ENCODE results near the gene SLC9A3. TPM values are rescaled to one million over a fixed set of nuclear protein-coding genes. Genes with fewer than 3 reads are reported as not detected.
A peak's percentile ranks its signal among the peaks of the same experiment; 100 is the strongest.

Gene SLC9A3
- 1 to 10 TPM in 1 of 3 donors, under 1 TPM in 2; 0.61 to 1.1 (median 0.73) TPM for total RNA-seq
- 1.1 TPM for total RNA-seq (2013)

DNA sequence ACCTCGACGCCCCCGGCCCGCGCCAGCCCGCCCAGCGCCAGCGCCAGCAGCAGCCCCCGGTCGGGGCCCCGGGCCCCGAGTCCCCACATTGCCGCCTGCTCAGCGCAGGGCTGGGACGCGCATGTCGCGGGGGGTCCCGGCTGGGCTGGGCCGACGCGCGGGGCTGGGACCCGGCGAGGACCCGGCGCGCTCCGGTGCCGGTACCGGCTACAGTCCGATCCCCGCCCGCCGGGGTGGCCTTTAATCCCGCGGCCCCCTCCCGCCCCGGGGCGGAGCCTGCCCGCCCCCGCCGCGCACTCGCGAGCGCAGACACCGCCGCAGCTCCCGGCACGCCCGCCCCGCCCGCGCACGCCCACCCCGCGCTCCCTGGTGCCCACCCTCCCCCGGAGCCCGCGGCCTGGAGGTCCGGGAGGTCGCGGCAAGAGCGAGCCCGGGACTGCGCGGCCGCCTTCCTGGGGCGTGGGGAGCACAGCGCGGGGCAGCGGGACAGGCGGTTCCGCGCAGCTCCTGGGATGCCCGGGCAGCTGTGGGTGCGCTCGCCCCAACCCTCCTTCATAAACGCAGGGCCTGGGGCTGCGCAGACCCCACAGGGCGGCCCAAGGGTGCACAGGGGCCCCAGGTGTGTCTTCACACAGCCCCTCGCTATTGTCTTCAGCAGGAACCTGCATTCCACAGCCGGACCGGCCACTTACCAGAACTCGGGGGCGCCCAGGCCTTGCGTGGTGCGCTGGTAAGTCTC is at the start of gene SLC9A3:
Gene SLC9A3, minus strand, starts transcription at position 216 of the 739 bp plus-strand sequence.
- H3K36me3 Mint-ChIP-seq = no peaks in the 10 kb centered on the region
- peaks cover 15 to 33% of the 10 kb centered on the region in 2 donors for H3K4me1 Mint-ChIP-seq
- Histone ChIP-seq H3K9me3 (ENCODE audit: control insufficient read depth, insufficient read depth, low read length) (no peaks in the 10 kb centered on the region), H3K4me3 (ENCODE audit: low read length) (no peak within 1 kb of the TSS), H3K27ac (ENCODE audit: low read length) (no peak within 1 kb of the TSS), H3K36me3 (ENCODE audit: control insufficient read depth, insufficient read depth, low read length) (no peaks in the 10 kb centered on the region), H3K27me3 (ENCODE audit: control insufficient read depth, insufficient read depth, low read length) (peaks cover 41% of the 10 kb centered on the region), H3K4me1 (ENCODE audit: control insufficient read depth, insufficient read depth, low read length) (peaks cover 27% of the 10 kb centered on the region)
- ATAC-seq (no peak), DNase-seq (no peak)
- H3K27ac Mint-ChIP-seq = no peak within 1 kb of the TSS
- peaks cover 15 to 41% of the 10 kb centered on the region in 2 donors for H3K27me3 Mint-ChIP-seq (ENCODE audit: low read depth in 2 of 2)
- peak within 1 kb of the TSS; percentile 63 for H3K4me3 Mint-ChIP-seq
- no peaks in the 10 kb centered on the region for H3K9me3 Mint-ChIP-seq
- intact Hi-C loops (cut with micrococcal nuclease) = no loop called here
- no peak for TF ChIP-seq CTCF (IDR thresholded peaks at IDR 0.05)
- WGBS (ENCODE audit: insufficient coverage) = 5% methylated on average over 89 of the region's 89 CpGs

DNA sequence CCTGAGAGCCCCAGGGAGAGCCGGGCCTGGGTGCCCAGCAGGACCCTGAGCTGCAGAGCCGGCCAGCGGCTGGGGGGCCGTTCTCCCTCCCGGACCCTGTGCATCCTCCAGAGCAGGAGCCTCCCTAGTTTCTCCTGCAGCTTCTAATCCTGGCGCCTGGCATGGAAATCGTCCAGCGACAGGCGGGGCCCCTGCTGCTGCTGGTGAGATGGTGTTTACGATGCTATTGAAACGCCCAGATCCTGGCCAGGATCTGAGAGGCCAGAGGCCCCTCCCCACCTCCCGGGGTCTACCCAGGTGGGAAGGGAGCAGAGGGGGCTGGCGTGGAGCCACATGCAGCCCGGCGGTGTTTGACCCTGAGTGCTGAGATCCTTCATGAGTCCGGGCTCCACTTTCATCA is 49.7 kb upstream of the SLC9A3 start:
- ATAC-seq = no peak

DNA sequence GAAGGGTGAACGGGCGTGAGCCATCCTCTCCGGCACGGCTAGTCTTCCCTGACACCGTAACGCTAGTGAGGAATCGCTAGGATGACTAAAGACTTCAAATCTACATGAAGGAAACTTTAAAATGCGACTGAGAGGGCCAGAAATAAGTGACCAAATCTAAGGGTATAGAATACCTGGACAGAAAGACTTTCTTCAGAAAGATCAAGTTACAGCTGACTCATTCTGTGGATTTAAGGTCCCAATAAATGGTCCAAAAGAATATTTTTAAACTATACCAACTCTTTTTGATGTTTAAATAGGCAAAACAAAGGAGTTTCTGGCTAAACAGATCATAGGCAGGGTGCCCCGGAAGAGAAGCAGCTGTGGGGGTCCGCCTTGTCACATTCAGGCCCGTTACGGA is 49.0 kb upstream of the SLC9A3 start:
- Histone ChIP-seq H3K4me1 (ENCODE audit: control insufficient read depth, insufficient read depth, low read length) (no peaks in the 10 kb centered on the region), H3K27me3 (ENCODE audit: control insufficient read depth, insufficient read depth, low read length) (peaks cover 2% of the 10 kb centered on the region), H3K27ac (ENCODE audit: low read length) (no peak overlapping the region), H3K9me3 (ENCODE audit: control insufficient read depth, insufficient read depth, low read length) (peaks cover 3% of the 10 kb centered on the region), H3K36me3 (ENCODE audit: control insufficient read depth, insufficient read depth, low read length) (no peaks in the 10 kb centered on the region), H3K4me3 (ENCODE audit: low read length) (no peak overlapping the region)
- Mint-ChIP-seq H3K4me1 (no peaks in the 10 kb centered on the region), H3K36me3 (no peaks in the 10 kb centered on the region), H3K4me3 (no peak overlapping the region), H3K9me3 (peaks cover 0 to 4% of the 10 kb centered on the region in 2 donors), H3K27ac (no peak overlapping the region), H3K27me3 (ENCODE audit: low read depth in 2 of 2) (peaks cover 26 to 33% of the 10 kb centered on the region in 2 donors)
- 88% methylated on average over 12 of the region's 12 CpGs for WGBS (ENCODE audit: insufficient coverage)
- ATAC-seq (no peak), DNase-seq (no peak)
- intact Hi-C loops (cut with micrococcal nuclease) = no loop called here
- no peak for TF ChIP-seq CTCF (IDR thresholded peaks at IDR 0.05)

More for the DNA sequence above, 49.7 kb upstream of the SLC9A3 start:
- no peak overlapping the region for H3K27ac ChIP-seq (ENCODE audit: low read length)
- peaks cover 0 to 4% of the 10 kb centered on the region in 2 donors for H3K9me3 Mint-ChIP-seq
- no peak for DNase-seq
- 60% methylated on average over 16 of the region's 16 CpGs for WGBS (ENCODE audit: insufficient coverage)
- intact Hi-C loops (cut with micrococcal nuclease) = no loop called here
- TF ChIP-seq CTCF (IDR thresholded peaks at IDR 0.05) = no peak
- H3K27me3 ChIP-seq (ENCODE audit: control insufficient read depth, insufficient read depth, low read length) = peaks cover 2% of the 10 kb centered on the region
- no peak overlapping the region for H3K27ac Mint-ChIP-seq
- peaks cover 3% of the 10 kb centered on the region for H3K9me3 ChIP-seq (ENCODE audit: control insufficient read depth, insufficient read depth, low read length)
- no peak overlapping the region for H3K4me3 Mint-ChIP-seq
- H3K36me3 Mint-ChIP-seq = no peaks in the 10 kb centered on the region
- H3K4me3 ChIP-seq (ENCODE audit: low read length) = no peak overlapping the region
- no peaks in the 10 kb centered on the region for H3K4me1 Mint-ChIP-seq
- peaks cover 23 to 40% of the 10 kb centered on the region in 2 donors for H3K27me3 Mint-ChIP-seq (ENCODE audit: low read depth in 2 of 2)
- H3K36me3 ChIP-seq (ENCODE audit: control insufficient read depth, insufficient read depth, low read length) = no peaks in the 10 kb centered on the region
- H3K4me1 ChIP-seq (ENCODE audit: control insufficient read depth, insufficient read depth, low read length) = no peaks in the 10 kb centered on the region
